ENCODE results near the gene TMEM120B.

Gene TMEM120B

DNA sequence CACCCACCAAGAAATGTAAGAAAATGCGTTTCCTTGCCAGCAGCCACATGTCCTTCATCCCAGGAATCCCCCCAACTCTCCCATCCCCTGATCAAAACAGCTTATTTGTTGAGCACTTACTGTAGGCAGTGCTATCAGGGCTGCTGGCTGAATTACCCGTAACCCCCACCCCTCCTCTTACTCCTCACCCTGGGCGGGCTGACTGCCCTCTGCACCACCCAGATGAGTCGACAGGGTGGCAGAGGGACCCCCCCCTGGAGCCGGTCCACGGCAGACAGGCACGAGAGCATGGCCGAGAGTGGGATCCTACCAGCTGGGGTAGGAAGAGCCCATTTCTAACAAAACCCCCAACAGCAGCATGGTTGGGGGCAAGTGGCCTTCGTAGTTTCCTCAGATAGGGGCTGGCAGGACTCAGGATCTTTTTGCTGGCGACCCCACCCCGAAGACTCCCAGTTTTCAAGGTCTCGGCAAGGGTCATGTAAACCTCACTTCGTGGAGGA is 82.0 kb downstream of the TMEM120B start (continued):
- peak; percentile 27 for TF ChIP-seq GLIS1 (tag by site-specific recombination; IDR thresholded peaks at IDR 0.05)
- TF ChIP-seq ZNF202 (tag by site-specific recombination; IDR thresholded peaks at IDR 0.05; ENCODE audit: borderline replicate concordance) = no peak
- TF ChIP-seq ZNF555 (tag by site-specific recombination; conservative IDR thresholded peaks at IDR 0.05) = no peak
- TF ChIP-seq ZFP41 (tag by site-specific recombination; IDR thresholded peaks at IDR 0.05; ENCODE audit: borderline replicate concordance) = no peak
- TF ChIP-seq ZBTB7A (tag by site-specific recombination; IDR thresholded peaks at IDR 0.05; ENCODE audit: low read depth) = no peak
- no peak for TF ChIP-seq ZNF658 (tag by site-specific recombination; IDR thresholded peaks at IDR 0.05)
- no peak for TF ChIP-seq ZNF621 (tag by site-specific recombination; IDR thresholded peaks at IDR 0.05)
- no peak for TF ChIP-seq ZNF48 (tag by site-specific recombination; IDR thresholded peaks at IDR 0.05)
- TF ChIP-seq, protein P1, sequence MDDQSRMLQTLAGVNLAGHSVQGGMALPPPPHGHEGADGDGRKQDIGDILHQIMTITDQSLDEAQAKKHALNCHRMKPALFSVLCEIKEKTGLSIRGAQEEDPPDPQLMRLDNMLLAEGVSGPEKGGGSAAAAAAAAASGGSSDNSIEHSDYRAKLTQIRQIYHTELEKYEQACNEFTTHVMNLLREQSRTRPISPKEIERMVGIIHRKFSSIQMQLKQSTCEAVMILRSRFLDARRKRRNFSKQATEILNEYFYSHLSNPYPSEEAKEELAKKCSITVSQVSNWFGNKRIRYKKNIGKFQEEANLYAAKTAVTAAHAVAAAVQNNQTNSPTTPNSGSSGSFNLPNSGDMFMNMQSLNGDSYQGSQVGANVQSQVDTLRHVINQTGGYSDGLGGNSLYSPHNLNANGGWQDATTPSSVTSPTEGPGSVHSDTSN (CRISPR knock-in tag; IDR thresholded peaks at IDR 0.05) = no peak
- TF ChIP-seq ZNF394 (tag by site-specific recombination; IDR thresholded peaks at IDR 0.05; ENCODE audit: borderline replicate concordance) = peak; percentile 41; the same call in 1 of the 2 replicates
- TF ChIP-seq, protein P2, sequence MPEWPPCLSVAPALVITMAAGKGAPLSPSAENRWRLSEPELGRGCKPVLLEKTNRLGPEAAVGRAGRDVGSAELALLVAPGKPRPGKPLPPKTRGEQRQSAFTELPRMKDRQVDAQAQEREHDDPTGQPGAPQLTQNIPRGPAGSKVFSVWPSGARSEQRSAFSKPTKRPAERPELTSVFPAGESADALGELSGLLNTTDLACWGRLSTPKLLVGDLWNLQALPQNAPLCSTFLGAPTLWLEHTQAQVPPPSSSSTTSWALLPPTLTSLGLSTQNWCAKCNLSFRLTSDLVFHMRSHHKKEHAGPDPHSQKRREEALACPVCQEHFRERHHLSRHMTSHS (tag by site-specific recombination; IDR thresholded peaks at IDR 0.05) = no peak
- no peak for TF ChIP-seq ZSCAN23 (tag by site-specific recombination; IDR thresholded peaks at IDR 0.05)
- no peak for TF ChIP-seq ZNF585B (tag by site-specific recombination; IDR thresholded peaks at IDR 0.05)
- TF ChIP-seq, protein P3, sequence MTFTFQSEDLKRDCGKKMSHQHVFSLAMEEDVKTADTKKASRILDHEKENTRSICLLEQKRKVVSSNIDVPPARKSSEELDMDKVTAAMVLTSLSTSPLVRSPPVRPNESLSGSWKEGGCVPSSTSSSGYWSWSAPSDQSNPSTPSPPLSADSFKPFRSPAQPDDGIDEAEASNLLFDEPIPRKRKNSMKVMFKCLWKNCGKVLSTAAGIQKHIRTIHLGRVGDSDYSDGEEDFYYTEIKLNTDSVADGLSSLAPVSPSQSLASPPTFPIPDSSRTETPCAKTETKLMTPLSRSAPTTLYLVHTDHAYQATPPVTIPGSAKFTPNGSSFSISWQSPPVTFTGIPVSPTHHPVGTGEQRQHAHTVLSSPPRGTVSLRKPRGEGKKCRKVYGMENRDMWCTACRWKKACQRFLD (tag by site-specific recombination; IDR thresholded peaks at IDR 0.05) = no peak
- no peak for TF ChIP-seq TCF7L2 (IDR thresholded peaks at IDR 0.05; ENCODE audit: borderline replicate concordance, low read depth, low read length)
- peak; percentile 97 for TF ChIP-seq ZNF664 (tag by site-specific recombination; IDR thresholded peaks at IDR 0.05)
- no peak for TF ChIP-seq ZNF843 (tag by site-specific recombination; IDR thresholded peaks at IDR 0.05)
- no peak for TF ChIP-seq MEIS1 (CRISPR knock-in tag; IDR thresholded peaks at IDR 0.05; ENCODE audit: borderline replicate concordance)
- TF ChIP-seq ZNF426 (tag by site-specific recombination; IDR thresholded peaks at IDR 0.05) = no peak
- TF ChIP-seq YY1 (tag by site-specific recombination; IDR thresholded peaks at IDR 0.05) = no peak
- TF ChIP-seq, protein P4, sequence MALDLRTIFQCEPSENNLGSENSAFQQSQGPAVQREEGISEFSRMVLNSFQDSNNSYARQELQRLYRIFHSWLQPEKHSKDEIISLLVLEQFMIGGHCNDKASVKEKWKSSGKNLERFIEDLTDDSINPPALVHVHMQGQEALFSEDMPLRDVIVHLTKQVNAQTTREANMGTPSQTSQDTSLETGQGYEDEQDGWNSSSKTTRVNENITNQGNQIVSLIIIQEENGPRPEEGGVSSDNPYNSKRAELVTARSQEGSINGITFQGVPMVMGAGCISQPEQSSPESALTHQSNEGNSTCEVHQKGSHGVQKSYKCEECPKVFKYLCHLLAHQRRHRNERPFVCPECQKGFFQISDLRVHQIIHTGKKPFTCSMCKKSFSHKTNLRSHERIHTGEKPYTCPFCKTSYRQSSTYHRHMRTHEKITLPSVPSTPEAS (tag by site-specific recombination; IDR thresholded peaks at IDR 0.05) = no peak
- no peak for TF ChIP-seq ZNF660 (tag by site-specific recombination; IDR thresholded peaks at IDR 0.05)
- TF ChIP-seq ZNF501 (tag by site-specific recombination; IDR thresholded peaks at IDR 0.05) = no peak
- TF ChIP-seq ZNF514 (tag by site-specific recombination; IDR thresholded peaks at IDR 0.05) = no peak
- no peak for TF ChIP-seq ZNF2 (tag by site-specific recombination; IDR thresholded peaks at IDR 0.05)
- peak; percentile 32; the same call in 1 of the 2 replicates for TF ChIP-seq ZBTB20 (tag by site-specific recombination; IDR thresholded peaks at IDR 0.05)
- peak; percentile 88 for TF ChIP-seq MZF1 (tag by site-specific recombination; IDR thresholded peaks at IDR 0.05; ENCODE audit: borderline replicate concordance)
- TF ChIP-seq, protein P5, sequence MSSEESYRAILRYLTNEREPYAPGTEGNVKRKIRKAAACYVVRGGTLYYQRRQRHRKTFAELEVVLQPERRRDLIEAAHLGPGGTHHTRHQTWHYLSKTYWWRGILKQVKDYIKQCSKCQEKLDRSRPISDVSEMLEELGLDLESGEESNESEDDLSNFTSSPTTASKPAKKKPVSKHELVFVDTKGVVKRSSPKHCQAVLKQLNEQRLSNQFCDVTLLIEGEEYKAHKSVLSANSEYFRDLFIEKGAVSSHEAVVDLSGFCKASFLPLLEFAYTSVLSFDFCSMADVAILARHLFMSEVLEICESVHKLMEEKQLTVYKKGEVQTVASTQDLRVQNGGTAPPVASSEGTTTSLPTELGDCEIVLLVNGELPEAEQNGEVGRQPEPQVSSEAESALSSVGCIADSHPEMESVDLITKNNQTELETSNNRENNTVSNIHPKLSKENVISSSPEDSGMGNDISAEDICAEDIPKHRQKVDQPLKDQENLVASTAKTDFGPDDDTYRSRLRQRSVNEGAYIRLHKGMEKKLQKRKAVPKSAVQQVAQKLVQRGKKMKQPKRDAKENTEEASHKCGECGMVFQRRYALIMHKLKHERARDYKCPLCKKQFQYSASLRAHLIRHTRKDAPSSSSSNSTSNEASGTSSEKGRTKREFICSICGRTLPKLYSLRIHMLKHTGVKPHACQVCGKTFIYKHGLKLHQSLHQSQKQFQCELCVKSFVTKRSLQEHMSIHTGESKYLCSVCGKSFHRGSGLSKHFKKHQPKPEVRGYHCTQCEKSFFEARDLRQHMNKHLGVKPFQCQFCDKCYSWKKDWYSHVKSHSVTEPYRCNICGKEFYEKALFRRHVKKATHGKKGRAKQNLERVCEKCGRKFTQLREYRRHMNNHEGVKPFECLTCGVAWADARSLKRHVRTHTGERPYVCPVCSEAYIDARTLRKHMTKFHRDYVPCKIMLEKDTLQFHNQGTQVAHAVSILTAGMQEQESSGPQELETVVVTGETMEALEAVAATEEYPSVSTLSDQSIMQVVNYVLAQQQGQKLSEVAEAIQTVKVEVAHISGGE (tag by site-specific recombination; conservative IDR thresholded peaks at IDR 0.05; ENCODE audit: low read depth) = no peak
- TF ChIP-seq MYNN (tag by site-specific recombination; IDR thresholded peaks at IDR 0.05; ENCODE audit: borderline replicate concordance) = no peak
- TF ChIP-seq, protein P6, sequence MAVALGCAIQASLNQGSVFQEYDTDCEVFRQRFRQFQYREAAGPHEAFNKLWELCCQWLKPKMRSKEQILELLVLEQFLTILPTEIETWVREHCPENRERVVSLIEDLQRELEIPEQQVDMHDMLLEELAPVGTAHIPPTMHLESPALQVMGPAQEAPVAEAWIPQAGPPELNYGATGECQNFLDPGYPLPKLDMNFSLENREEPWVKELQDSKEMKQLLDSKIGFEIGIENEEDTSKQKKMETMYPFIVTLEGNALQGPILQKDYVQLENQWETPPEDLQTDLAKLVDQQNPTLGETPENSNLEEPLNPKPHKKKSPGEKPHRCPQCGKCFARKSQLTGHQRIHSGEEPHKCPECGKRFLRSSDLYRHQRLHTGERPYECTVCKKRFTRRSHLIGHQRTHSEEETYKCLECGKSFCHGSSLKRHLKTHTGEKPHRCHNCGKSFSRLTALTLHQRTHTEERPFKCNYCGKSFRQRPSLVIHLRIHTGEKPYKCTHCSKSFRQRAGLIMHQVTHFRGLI (tag by site-specific recombination; IDR thresholded peaks at IDR 0.05) = no peak
- 0 out of 2 replicates have a peak, but pooled peaks have one; percentile 8 for TF ChIP-seq KLF7 (tag by site-specific recombination; IDR thresholded peaks at IDR 0.05; ENCODE audit: borderline replicate concordance)
- TF ChIP-seq ZNF529 (tag by site-specific recombination; IDR thresholded peaks at IDR 0.05; ENCODE audit: insufficient replicate concordance) = no peak
- no peak for TF ChIP-seq ZNF433 (tag by site-specific recombination; IDR thresholded peaks at IDR 0.05; ENCODE audit: low read depth)

Data from HEK293 (cell line).